ENCODE data around the gene DNAJB7.

- TF ChIP-seq CTCF (IDR thresholded peaks at IDR 0.05 in 4 of 5, conservative IDR thresholded peaks at IDR 0.05 in 1 of 5) (no peak), POLR2A (IDR thresholded peaks at IDR 0.05) (no peak)
These were observed 34.8 kb downstream of the DNAJB7 start for GRCh38 chr22:40826984-40827741.
